NCI-H1417 treated with DMSO at 0.1 percent for 48 hours (cell line): Measurements from ENCODE around the gene L3MBTL2.
"Not testable (repeated sequence)": the region's sequence is repeated elsewhere in the genome, so short reads cannot be mapped to it uniquely, and the experiment has no call there.

Experiments used
- DNase-seq: peaks from one replicate; lab custom pipeline; 2025; lab: John Stamatoyannopoulos, UW

Gene L3MBTL2

GRCh38 chr22:41241133-41241676 is 36.1 kb downstream of the L3MBTL2 start:
- no peak for DNase-seq

DNA sequence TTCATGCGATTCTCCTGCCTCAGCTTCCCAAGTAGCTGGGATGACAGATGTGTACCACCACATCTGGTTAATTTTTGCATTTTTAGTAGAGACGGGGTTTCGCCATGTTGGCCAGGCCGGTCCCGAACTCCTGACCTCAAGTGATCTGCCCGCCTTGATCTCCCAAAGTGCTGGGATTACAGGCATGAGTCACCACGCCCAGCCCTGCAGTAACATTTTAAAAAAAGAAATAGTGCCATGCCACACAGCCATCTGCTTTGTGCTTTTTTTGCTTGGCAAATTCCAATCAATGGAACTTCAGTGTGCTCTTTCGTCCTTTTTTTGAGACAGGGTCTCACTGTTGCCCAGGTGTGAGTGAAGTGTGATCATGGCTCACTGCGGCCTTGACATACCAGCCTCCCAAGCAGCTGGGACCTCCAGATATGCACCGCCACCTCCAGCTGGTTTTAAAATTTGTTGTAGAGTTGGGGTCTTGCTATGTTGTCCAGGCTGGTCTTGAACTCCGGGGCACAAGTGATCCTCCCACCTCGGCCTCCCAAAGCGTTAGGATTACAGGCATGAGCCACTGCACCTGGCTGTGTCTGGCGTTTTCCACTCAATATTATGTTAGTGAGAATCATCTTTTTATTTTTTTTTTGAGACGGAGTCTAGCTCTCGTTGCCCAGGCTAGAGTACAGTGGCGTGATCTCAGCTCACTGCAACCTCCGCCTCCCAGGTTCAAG is 37.4 kb downstream of the L3MBTL2 start:
- DNase-seq = no peak

- no peak for DNase-seq
Measured at GRCh38 chr22:41243361-41243760, 38.2 kb downstream of the L3MBTL2 start.

DNA sequence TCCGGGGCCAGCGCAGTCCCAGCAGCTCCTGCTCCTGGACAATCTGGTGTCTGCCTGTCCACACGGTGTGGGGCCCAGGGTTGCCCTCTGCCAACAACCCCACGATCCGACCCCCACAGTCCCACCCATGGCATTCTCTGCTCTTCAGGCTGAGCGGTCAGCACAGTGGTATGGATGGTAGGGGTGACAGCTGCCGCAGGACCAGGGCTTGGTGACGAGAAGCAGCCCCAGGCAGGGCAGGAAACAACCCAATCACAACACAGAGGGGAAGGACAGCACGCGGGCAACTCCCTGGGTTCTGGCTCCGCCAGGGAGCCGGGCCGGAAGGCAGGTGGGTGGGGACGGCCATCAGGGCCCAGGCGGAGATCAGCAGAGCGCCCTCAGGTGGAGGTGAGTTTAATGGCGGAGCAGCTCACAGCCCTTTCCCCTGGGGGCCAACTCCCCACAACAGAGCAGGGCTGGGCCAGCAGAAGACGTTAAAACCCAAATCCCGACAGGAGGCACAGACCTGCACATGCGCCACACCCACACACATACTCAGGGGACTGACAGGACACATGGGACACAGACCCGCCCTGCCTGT is 40.9 kb downstream of the L3MBTL2 start:
- DNase-seq = no peak

GRCh38 chr22:41247703-41248102 is 42.6 kb downstream of the L3MBTL2 start:
- no peak for DNase-seq

DNA sequence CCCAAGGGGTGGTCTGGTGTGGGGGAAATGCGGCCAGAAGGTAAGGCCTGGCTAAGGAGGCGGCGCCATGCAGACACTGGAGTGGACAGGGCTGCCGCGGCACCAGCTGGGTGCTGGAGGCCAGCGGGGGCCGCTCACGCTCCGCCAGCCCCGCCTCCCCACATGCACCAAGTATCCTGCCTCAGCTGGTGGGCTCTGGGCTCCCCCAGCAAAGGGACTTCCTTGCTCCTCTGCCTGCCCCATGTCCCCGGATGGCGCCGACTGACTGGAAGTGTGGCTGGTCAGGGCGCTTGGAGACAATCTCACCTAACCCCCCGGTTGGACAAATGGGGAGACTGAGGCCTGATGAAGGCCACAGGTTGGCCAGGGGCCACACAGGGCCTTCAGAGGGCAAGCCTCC is 43.2 kb downstream of the L3MBTL2 start:
- no peak for DNase-seq

DNA sequence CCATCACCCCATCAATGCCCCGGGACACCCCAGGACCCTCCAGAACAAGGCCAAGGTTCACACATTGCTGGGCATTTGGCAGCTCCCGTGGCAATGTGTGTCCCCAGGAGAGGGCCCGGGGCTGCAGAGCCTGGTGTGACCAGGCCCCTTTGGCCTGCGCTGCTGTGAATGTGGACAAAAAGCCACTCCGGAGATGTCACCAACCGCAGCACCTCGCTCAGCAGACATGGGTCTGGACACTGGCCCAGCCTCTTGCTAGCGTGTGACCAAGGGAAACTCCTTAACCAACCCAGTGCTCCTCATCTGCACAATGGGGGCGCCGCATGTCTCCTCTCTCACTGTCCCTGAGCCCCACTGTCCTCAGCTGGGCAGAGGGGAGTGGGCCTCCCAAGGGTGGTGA is 43.6 kb downstream of the L3MBTL2 start:
- no peak for DNase-seq

DNA sequence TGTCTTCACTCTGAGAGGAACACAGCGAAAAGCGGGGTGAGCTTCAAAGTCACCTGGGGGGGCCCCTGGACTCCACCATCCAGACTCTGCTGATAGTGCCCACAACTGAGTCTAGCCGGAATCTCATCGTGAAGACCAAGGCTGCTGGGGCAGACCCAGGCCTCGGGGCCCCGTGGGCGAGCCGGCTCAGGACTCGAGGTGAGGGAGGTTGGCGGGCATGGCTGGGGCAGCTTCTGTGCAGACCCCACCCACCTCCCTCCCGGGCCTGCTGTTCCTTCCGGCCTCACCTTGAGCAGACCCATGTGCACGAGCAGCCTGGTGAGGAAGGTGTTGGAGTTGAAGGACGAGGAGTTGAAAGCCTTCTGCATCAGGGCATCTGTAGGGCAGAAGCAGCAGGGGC is 44.3 kb downstream of the L3MBTL2 start:
- DNase-seq = no peak

GRCh38 chr22:41250127-41250526 is 45.0 kb downstream of the L3MBTL2 start:
- DNase-seq = no peak

DNA sequence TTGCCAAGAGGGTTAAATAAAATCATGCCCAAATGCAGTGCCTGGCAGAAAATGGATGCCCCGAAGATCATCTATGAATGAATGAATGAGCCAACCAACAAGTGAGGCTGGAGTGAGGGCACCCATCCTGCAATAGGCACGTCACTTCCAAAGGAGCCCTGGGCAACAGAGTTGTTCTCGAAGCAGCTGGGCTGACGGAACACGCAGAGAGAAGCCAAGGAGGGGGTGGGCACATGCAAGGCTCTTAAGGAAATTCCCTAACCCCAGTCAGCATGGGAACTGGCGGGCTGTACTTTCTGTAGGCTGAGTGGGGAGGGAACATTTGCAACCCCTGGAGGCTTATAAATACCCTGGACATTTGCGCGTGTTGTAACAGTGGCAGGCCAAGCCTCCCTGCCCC is 47.3 kb downstream of the L3MBTL2 start:
- no peak for DNase-seq

DNA sequence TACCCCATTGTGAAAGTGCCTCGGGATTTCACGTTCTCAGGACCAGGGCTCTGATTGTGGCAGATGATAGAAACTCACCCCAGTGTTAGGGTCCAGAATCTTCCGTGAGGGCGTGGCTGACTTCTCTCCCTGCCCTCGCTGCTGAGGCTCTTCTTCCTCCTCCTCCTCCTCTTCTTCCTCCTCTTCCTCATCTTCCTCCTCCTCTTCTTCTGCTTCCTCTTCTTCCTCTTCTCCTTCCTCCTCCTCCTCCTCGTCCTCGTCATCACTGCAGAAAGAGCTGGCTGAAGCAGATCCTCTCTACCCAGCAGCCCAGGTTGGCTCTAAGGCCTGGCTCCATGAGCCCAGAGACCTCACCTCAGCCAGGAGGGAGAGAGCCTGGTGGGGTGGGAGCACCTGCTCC is 49.1 kb downstream of the L3MBTL2 start:
- DNase-seq = no peak

- no peak for DNase-seq
Measured at GRCh38 chr22:41256254-41257253, 51.4 kb downstream of the L3MBTL2 start.

- no peak for DNase-seq
Measured at GRCh38 chr22:41257696-41258095, 52.6 kb downstream of the L3MBTL2 start.

- DNase-seq = not testable (repeated sequence)
Measured at GRCh38 chr22:41259756-41260155, 54.6 kb downstream of the L3MBTL2 start.

GRCh38 chr22:41260871-41261270 is 55.8 kb downstream of the L3MBTL2 start:
- DNase-seq = no peak

GRCh38 chr22:41261541-41262249 is 56.6 kb downstream of the L3MBTL2 start:
- no peak for DNase-seq

DNA sequence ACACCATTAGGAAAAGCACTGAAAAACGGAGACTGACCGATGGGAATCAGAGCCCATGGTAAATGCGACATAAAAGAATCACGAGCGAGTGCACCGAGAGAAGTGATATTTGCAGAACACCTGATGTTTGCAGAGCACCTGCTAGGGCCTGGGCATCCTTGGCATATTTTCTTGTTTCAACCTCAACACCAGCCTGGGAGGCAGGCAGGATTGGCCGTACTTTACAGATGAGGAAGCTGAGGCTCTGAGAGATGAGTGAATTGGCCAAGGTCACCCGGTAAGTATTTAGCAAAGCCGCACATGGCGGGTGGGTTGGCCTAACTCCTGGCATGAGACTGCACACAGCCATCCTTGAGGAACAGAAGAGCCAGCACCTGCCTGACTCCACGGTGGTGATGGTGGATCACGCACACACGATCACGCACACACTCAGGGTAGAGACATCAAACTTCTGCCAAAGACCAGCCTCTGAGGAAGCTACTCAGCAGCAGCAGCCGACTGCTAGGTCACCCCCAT is 57.2 kb downstream of the L3MBTL2 start:
- no peak for DNase-seq

DNA sequence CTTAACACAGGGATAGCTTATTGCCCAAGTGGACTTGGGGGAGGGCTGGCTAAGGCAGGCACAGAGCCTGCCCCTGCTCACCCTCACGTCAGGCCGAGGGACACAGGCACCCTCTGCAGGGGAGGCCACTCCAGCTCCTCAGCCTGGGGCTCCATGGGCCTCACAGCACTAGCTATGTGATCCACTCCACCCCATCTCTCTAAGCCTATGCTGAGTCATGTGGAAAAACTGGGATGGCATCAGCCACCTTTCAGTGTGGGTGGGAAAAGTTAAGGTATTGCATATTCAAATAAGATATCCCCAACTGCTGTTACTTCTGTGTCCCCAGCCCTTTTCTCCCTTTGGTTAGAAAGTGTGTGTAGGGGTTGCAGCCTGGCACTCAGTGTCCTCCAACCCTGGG is 58.6 kb downstream of the L3MBTL2 start:
- DNase-seq = no peak

DNA sequence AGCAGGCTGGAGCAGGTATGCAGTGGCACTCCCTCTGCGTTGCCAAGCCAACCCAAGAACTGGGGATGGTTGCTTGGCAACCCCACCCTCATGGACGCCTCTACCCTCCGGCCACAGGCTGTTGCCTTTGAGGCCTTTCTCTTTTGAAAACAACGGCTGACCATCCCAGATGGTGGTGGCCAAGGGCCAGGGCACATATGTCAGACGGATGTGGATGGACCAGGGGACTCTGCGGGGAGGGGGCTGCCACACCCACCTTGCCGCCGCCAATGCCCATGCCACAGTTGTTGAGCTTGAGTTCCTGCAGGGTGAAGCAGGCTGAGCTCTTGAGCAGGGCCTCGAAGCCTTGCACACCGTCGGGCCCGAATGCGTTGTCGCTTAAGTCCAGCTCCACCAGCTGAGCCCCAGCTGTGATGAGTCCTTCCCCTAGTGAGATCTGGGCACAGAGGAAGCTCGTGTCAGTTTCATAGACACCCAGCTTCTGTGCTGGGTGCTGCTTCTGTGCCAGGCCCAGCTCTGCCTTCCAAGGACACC is 59.4 kb downstream of the L3MBTL2 start:
- no peak for DNase-seq

DNA sequence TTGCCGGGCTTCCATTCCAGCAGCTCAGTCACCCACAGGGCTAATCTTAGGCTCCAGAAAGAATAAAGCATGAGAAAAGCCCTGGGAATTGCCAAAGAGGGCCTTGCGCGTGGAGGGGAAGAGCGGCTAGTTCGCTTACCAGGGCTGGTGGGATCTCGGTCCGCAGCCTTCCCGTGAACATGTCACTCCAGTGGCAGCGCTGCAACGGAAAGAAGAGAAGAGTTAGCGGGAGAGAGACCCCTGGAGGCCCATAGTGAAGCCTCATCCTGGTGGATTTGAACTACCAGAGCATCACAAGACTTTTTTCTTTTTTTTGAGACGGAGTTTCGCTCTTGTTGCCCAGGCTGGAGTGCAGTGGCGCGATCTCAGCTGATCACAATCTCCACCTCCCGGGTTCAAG is 62.8 kb downstream of the L3MBTL2 start:
- no peak for DNase-seq

- no peak for DNase-seq
Measured at GRCh38 chr22:41271787-41272186, 66.7 kb downstream of the L3MBTL2 start.
